Gastrocnemius medialis (tissue), 4 donors: Measurements from ENCODE around the gene KDM2B. TPM values are rescaled to one million over a fixed set of nuclear protein-coding genes. Genes with fewer than 3 reads are reported as not detected.
A peak's percentile ranks its signal among the peaks of the same experiment; 100 is the strongest.

Source experiments
- ATAC-seq, 2 donors: fragments of 150-250 bp; one replicate each; pipeline ENCODE4 v1.9.1; 2016
- DNase-seq, 2 donors: peaks; one replicate each; pipeline ENCODE4 v3.0.0-alpha.2; 2019
- H3K27ac ChIP-seq, 4 donors: fragments of 200-600 bp; sonication (generic); 1 replicate in 1 of 4; 2 replicates in 3 of 4; pipeline ENCODE4 v1.5.1; 2016 to 2018; ENCODE audit warnings: mild to moderate bottlenecking in 2 of 4, moderate library complexity in 1 of 4
- H3K27me3 ChIP-seq, 3 donors: fragments of 200-600 bp; sonication (generic) in 2 of 3; 1 replicate in 1 of 3; 2 replicates in 2 of 3; pipeline versions ENCODE4 v1.5.1 to v1.6.0; 2016 to 2019; ENCODE audit warnings: mild to moderate bottlenecking in 1 of 3, moderate library complexity in 1 of 3
- H3K36me3 ChIP-seq, 2 donors: fragments of 200-600 bp; sonication (generic) in 1 of 2; one replicate each; pipeline ENCODE4 v1.5.1; 2017 to 2018
- H3K4me1 ChIP-seq, 2 donors: fragments of 200-600 bp; sonication (generic) in 1 of 2; one replicate each; pipeline ENCODE4 v1.5.1; 2016 to 2017; ENCODE audit warnings: mild to moderate bottlenecking in 2 of 2
- H3K4me3 ChIP-seq, 4 donors: fragments of 200-600 bp; sonication (generic) in 3 of 4; 1 replicate in 1 of 4; 2 replicates in 3 of 4; pipeline ENCODE4 v1.5.1; 2016 to 2019; ENCODE audit warnings: mild to moderate bottlenecking in 2 of 4
- H3K9me3 ChIP-seq, 3 donors: fragments of 200-600 bp; sonication (generic) in 2 of 3; 1 replicate in 1 of 3; 2 replicates in 2 of 3; pipeline ENCODE4 v1.5.1; 2016 to 2019
- POLR2A ChIP-seq, 2 donors: fragments of 450-650 bp; IDR thresholded peaks; one replicate each; pipeline ENCODE4 v1.6.1; 2017; ENCODE audit warnings: antibody characterized with exemption in 2 of 2, mild to moderate bottlenecking in 2 of 2, moderate library complexity in 2 of 2
- in situ Hi-C, 4 donors: fragments of 200-750 bp; cut with MboI; loops; one replicate each; pipeline versions ENCODE4 v1.15.0 to v1.8.0; 2017; ENCODE audit warnings: low sequenced_read_pairs in 4 of 4
- intact Hi-C: fragments of 100-400 bp; cut with DNase I; formaldehyde crosslinking; loops from one replicate; pipeline ENCODE4 v1.15.1; 2023; ENCODE audit warnings: low total_unique reads
- total RNA-seq, 4 donors: library from RNA; depleted of rRNA; stranded (reverse); fragments of >200 nt; gene quantifications; one replicate each; pipeline versions ENCODE4 v1.1.0 to v1.2.3, GENCODE V29; 2016
- TF ChIP-seq, protein P1 (sequence below), 5 experiments: fragments of 450-650 bp in 3 of 5; fragments of 200-600 bp in 2 of 5; sonication (generic) in 2 of 5; IDR thresholded peaks in 4 of 5; conservative IDR thresholded peaks in 1 of 5; 1 replicate in 4 of 5; 2 replicates in 1 of 5; pipeline ENCODE4 v1.5.1; 2016 to 2019; ENCODE audit warnings: antibody characterized with exemption in 5 of 5, mild to moderate bottlenecking in 3 of 5, moderate library complexity in 3 of 5

Gene KDM2B
- total RNA-seq, 4 donors from 2014 or later = 4.8 to 9.4 (median 8.3) TPM

DNA sequence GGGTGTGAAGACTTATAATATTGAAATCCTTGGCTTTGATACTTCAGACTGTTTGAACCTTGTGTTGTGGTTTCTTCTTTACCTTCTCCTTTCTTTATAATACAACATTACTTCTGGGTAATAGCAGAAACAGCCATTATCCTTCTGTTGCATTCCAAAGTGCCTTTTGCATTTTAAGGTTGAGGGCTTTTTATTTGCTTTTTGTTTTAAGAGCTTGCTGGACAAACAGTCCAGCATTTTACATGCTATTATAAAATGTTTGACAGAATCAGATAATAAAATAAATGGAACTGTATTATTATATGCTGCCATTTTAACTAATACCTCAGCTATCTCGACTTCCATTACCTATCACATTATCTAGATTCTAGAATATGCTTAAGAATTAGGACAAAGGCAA is 166.9 kb downstream of the KDM2B start:
- in situ Hi-C loops = no loop called here
- ATAC-seq (no peak), DNase-seq (no peak)
- no peak for TF ChIP-seq POLR2A (IDR thresholded peaks at IDR 0.05)
- Histone ChIP-seq H3K27ac (peak overlapping the region; percentile 81 to 97 (median 94)), H3K27me3 (no peaks in the 10 kb centered on the region), H3K36me3 (peaks cover 0 to 13% of the 10 kb centered on the region in 2 donors), H3K4me3 (no peak overlapping the region), H3K4me1 (peaks cover 36 to 53% of the 10 kb centered on the region in 2 donors), H3K9me3 (no peaks in the 10 kb centered on the region)
- intact Hi-C loops = no loop called here

GRCh38 chr12:121405211-121405610 is 175.6 kb downstream of the KDM2B start:
- peak overlapping the region; percentile 97 to 99 (median 98) for H3K27ac ChIP-seq

DNA sequence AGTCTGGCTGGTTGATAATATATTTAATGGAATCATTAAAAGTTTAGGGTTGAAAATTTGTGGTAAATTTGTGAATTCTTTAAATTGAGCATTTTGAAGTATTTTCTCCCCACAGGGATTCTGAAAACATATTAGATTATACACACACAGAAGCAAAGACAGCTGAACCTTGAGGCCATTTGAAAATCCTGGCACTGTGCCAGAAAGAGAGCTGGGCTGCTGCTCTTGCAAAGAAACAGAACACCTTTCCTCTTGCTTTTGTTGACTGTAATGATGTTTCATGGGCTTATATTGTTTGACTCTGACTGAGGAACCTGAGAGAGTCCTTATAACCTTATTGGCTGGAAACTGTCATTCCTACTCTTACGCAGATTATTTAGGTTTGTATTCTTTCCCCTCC is 176.1 kb downstream of the KDM2B start:
- in situ Hi-C loops = no loop called here
- H3K4me1 ChIP-seq = peaks cover 45 to 50% of the 10 kb centered on the region in 2 donors
- H3K27me3 ChIP-seq = no peaks in the 10 kb centered on the region
- ATAC-seq (no peak), DNase-seq (peak; percentile 29 to 34)
- TF ChIP-seq POLR2A (IDR thresholded peaks at IDR 0.05) = no peak
- TF ChIP-seq, protein P1, sequence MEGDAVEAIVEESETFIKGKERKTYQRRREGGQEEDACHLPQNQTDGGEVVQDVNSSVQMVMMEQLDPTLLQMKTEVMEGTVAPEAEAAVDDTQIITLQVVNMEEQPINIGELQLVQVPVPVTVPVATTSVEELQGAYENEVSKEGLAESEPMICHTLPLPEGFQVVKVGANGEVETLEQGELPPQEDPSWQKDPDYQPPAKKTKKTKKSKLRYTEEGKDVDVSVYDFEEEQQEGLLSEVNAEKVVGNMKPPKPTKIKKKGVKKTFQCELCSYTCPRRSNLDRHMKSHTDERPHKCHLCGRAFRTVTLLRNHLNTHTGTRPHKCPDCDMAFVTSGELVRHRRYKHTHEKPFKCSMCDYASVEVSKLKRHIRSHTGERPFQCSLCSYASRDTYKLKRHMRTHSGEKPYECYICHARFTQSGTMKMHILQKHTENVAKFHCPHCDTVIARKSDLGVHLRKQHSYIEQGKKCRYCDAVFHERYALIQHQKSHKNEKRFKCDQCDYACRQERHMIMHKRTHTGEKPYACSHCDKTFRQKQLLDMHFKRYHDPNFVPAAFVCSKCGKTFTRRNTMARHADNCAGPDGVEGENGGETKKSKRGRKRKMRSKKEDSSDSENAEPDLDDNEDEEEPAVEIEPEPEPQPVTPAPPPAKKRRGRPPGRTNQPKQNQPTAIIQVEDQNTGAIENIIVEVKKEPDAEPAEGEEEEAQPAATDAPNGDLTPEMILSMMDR (IDR thresholded peaks at IDR 0.05 in 4 of 5, conservative IDR thresholded peaks at IDR 0.05 in 1 of 5) = no peak
- H3K36me3 ChIP-seq = peaks cover 0 to 5% of the 10 kb centered on the region in 2 donors
- H3K27ac ChIP-seq = peak overlapping the region; percentile 97 to 99 (median 98)
- H3K9me3 ChIP-seq = no peaks in the 10 kb centered on the region
- no peak overlapping the region for H3K4me3 ChIP-seq
- intact Hi-C loops = loop anchor here (10.0 kb wide), 1 partner anchor 870 kb away; the partner anchor contains the start of gene RNF10

More at GRCh38 chr12:121405211-121405610, 175.6 kb downstream of the KDM2B start:
- no peak overlapping the region for H3K4me3 ChIP-seq
- peaks cover 45 to 50% of the 10 kb centered on the region in 2 donors for H3K4me1 ChIP-seq
- H3K27me3 ChIP-seq = no peaks in the 10 kb centered on the region
- no peak for DNase-seq
- no peaks in the 10 kb centered on the region for H3K9me3 ChIP-seq
- in situ Hi-C loops (no loop called here), intact Hi-C loops (loop anchor here (10.0 kb wide), 1 partner anchor 870 kb away; the partner anchor contains the start of gene RNF10)
- peaks cover 0 to 5% of the 10 kb centered on the region in 2 donors for H3K36me3 ChIP-seq
- TF ChIP-seq, protein P1 (IDR thresholded peaks at IDR 0.05 in 4 of 5, conservative IDR thresholded peaks at IDR 0.05 in 1 of 5) = no peak
- TF ChIP-seq POLR2A (IDR thresholded peaks at IDR 0.05) = no peak
- no peak for ATAC-seq

GRCh38 chr12:121403721-121404120 is 177.1 kb downstream of the KDM2B start:
- TF ChIP-seq, protein P1 (IDR thresholded peaks at IDR 0.05 in 4 of 5, conservative IDR thresholded peaks at IDR 0.05 in 1 of 5) = no peak
- no peak for TF ChIP-seq POLR2A (IDR thresholded peaks at IDR 0.05)
- intact Hi-C loops (loop anchor here (10.0 kb wide), 1 partner anchor 869 kb away; the partner anchor contains the start of gene RNF10), in situ Hi-C loops (no loop called here)
- H3K4me3 ChIP-seq = no peak overlapping the region
- peaks cover 49 to 53% of the 10 kb centered on the region in 2 donors for H3K4me1 ChIP-seq
- H3K9me3 ChIP-seq = no peaks in the 10 kb centered on the region
- peak overlapping the region; percentile 97 to 99 (median 98) for H3K27ac ChIP-seq
- no peaks in the 10 kb centered on the region for H3K27me3 ChIP-seq
- no peak for DNase-seq
- ATAC-seq = no peak
- peaks cover 0 to 5% of the 10 kb centered on the region in 2 donors for H3K36me3 ChIP-seq

- TF ChIP-seq, protein P1 (IDR thresholded peaks at IDR 0.05 in 4 of 5, conservative IDR thresholded peaks at IDR 0.05 in 1 of 5) = peak in 1 of 5 experiments; percentile 2
- TF ChIP-seq POLR2A (IDR thresholded peaks at IDR 0.05) = no peak
- peaks cover 48% of the 10 kb centered on the region in 2 donors for H3K4me1 ChIP-seq
- no peaks in the 10 kb centered on the region for H3K27me3 ChIP-seq
- H3K4me3 ChIP-seq = peak overlapping the region; percentile 90 to 97 (median 93)
- H3K36me3 ChIP-seq = no peaks in the 10 kb centered on the region
- no peaks in the 10 kb centered on the region for H3K9me3 ChIP-seq
- peak overlapping the region; percentile 97 to 99 (median 98) for H3K27ac ChIP-seq
- peak; percentile 54 to 58 for ATAC-seq
- in situ Hi-C loops (no loop called here), intact Hi-C loops (loop anchor here (10.0 kb wide), 1 partner anchor 866 kb away; the partner anchor contains the start of gene RNF10)
- DNase-seq = peak; percentile 19 to 33
Measured at GRCh38 chr12:121400332-121401139, 180.3 kb downstream of the KDM2B start.
